H7 (cell line): ENCODE data around the gene FAM43A. TPM values are rescaled to one million over a fixed set of nuclear protein-coding genes. Genes with fewer than 3 reads are reported as not detected.
A peak's percentile ranks its signal among the peaks of the same experiment; 100 is the strongest.

Experiments
- DNase-seq: peaks from one replicate; pipeline ENCODE4 v3.0.0; 2012
- H3K27me3 ChIP-seq: 2 replicates; pipeline ENCODE4 v1.6.0; 2011; ENCODE audit warnings: mild to moderate bottlenecking, low read length; ENCODE audit not compliant: control insufficient read depth, insufficient read depth
- H3K36me3 ChIP-seq: replicated peaks from 2 replicates; pipeline ENCODE4 v1.5.1; 2011; ENCODE audit warnings: low read length; ENCODE audit not compliant: control insufficient read depth, insufficient read depth
- H3K4me3 ChIP-seq: 2 replicates; pipeline ENCODE4 v1.5.1; 2011; ENCODE audit warnings: low read depth, mild to moderate bottlenecking, control low read depth, low read length, moderate library complexity; ENCODE audit not compliant: insufficient read depth
- total RNA-seq: library from RNA; depleted of rRNA; stranded (reverse); fragments of >200 nt; shearing (Covaris generic); gene quantifications from 2 replicates; pipeline ENCODE4 v1.2.3, GENCODE V29; 2014

The FAM43A gene
- total RNA-seq, 1 experiment from 2014 or later: 5.5 TPM

DNA sequence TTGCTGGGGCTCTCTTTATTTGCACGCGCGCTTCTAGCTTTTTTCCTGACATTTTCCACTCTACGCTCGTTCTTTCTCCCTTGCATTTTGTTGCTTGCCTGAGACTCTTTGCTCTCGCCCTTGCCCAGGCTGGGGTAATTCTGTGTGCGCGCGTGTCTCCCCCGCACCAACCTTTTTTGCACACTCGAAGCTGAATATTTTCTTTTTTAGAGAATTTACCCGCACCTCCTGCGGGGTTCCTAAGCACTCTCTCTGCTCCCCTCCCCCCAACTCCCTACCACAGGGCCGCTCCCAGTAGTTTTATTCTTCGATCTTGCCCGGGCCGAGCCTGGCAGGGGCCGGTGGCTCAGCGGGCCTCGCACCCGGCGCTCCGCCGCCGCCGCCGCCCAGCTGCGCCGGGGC lies 732 bp downstream of the FAM43A start:
- Histone ChIP-seq H3K4me3 (peak overlapping the region; percentile 69), H3K36me3 (no peaks in the 10 kb centered on the region), H3K27me3 (peaks cover 33% of the 10 kb centered on the region)
- peak; percentile 77 for DNase-seq

DNA sequence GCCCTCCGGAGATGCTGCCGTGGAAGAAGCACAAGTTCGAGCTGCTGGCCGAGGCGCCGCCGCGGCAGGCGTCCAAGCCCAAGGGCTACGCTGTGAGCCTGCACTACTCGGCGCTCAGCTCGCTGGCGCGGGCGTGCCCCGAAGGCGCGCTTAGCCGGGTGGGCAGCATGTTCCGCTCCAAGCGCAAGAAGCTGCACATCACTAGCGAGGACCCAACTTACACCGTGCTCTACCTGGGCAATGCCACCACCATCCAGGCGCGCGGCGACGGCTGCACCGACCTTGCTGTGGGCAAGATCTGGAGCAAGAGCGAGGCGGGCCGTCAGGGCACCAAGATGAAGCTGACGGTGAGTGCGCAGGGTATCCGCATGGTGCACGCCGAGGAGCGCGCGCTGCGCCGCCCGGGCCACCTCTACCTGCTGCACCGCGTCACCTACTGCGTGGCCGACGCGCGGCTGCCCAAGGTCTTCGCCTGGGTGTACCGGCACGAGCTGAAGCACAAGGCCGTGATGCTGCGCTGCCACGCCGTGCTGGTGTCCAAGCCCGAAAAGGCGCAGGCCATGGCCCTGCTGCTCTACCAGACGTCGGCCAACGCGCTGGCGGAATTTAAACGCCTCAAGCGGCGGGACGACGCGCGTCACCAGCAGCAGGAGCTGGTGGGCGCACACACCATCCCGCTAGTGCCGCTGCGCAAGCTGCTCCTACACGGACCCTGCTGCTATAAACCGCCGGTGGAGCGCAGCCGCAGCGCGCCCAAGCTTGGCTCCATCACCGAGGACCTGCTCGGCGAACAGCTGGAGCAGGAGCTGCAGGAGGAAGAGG lies 1.3 kb downstream of the FAM43A start:
- Histone ChIP-seq H3K4me3 (peak overlapping the region; percentile 69), H3K27me3 (peaks cover 33% of the 10 kb centered on the region), H3K36me3 (no peaks in the 10 kb centered on the region)
- DNase-seq: peak; percentile 82

DNA sequence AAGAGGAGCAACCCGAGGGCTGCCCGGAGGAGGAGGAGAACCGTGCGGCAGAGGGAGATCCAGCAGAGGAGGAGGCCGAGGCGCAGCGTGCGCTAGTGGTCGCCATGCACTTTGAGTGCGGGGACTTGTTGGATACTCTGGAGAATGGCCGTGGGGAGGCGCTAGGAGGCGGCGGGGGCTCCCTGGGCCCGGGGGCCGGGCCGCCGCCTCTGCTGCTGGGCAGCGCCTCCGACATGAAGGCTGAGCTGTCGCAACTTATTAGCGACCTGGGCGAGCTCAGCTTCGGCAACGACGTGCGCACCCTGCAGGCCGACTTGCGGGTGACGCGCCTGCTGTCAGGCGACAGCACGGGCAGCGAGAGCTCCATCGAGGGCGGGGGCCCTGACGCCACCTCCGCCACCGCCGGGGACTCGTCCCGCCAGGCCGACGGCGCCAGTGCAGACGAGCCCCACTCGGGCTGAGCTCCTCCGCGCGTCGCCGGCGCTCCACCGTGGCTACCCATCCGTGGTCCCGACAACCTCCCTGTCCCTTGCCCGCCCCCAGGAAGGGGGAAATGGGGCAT lies 2.0 kb downstream of the FAM43A start:
- Histone ChIP-seq H3K27me3 (peaks cover 33% of the 10 kb centered on the region), H3K36me3 (no peaks in the 10 kb centered on the region), H3K4me3 (peak overlapping the region; percentile 69)
- DNase-seq: peak; percentile 92

DNA sequence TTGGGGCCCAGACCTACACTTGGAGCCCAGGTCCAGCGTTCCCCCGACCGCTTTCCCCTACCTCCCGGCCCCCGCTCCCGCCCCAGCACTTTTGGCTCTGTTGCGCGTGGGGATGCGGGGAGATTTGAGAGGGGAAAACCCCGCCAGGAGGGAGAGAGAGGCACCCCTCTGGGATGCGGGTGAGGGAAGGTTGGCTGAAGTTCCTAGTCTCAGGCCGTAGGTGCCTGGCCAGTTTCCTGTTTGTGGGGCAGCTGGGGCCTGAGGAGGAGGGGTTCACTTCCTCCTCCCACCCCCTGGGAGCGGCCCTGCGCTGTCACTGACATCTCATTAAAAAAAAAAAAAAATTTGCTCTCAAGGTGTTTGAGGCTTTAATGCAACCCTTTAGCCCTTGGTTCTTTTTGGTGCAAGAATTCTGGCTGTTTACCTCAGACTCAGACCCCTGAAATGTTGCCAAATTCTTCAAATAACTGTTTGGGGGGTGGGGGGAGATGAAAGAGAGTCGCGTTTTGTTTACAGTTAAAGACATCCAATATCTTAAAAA lies 2.6 kb downstream of the FAM43A start:
- DNase-seq: peak; percentile 87
- Histone ChIP-seq H3K36me3 (no peaks in the 10 kb centered on the region), H3K27me3 (peaks cover 33% of the 10 kb centered on the region), H3K4me3 (peak overlapping the region; percentile 69)

DNA sequence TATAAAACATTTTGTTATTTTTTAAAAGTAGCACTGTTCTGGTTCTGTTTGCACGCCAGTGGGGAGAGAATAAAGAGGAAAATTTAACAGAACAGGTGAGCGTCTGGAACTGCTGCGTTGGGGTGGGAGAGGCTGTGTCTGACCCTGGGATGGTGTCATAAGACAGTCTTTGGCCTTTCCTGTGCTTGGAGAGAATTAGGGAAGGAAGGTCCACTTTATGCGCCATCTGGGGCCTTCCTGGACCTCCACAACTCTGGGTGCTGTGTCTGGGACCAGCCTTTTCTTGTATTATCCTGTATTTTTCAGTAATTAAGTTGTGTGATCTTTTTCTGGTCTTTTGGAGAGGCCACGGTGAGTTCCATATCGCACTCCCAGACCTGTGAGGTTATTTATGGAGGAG lies 3.3 kb downstream of the FAM43A start:
- Histone ChIP-seq H3K4me3 (no peak overlapping the region), H3K27me3 (peaks cover 33% of the 10 kb centered on the region), H3K36me3 (no peaks in the 10 kb centered on the region)
- no peak for DNase-seq

DNA sequence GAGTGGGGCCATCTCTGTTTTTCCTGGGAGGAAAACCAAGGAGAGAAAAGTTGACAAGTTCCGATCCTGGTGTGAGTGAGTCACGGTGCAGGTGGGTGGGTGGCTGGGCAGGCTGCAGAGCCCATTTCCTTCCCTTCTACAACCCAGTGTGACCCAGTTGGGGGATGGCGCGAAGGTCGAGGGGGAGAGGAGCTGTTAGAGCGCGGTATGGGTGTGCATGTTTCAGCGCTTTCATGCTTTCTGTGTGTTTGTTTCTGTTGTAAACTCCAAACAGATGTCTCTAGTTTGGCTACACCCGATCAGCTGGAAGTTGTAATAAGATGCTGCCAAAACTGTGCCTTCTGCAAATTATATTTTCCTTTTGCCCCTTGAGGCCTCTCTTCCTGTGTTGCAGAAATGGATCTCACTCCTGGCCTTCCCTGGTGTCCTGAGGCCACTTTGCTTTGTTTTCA lies 3.8 kb downstream of the FAM43A start:
- H3K36me3 ChIP-seq: no peaks in the 10 kb centered on the region

DNA sequence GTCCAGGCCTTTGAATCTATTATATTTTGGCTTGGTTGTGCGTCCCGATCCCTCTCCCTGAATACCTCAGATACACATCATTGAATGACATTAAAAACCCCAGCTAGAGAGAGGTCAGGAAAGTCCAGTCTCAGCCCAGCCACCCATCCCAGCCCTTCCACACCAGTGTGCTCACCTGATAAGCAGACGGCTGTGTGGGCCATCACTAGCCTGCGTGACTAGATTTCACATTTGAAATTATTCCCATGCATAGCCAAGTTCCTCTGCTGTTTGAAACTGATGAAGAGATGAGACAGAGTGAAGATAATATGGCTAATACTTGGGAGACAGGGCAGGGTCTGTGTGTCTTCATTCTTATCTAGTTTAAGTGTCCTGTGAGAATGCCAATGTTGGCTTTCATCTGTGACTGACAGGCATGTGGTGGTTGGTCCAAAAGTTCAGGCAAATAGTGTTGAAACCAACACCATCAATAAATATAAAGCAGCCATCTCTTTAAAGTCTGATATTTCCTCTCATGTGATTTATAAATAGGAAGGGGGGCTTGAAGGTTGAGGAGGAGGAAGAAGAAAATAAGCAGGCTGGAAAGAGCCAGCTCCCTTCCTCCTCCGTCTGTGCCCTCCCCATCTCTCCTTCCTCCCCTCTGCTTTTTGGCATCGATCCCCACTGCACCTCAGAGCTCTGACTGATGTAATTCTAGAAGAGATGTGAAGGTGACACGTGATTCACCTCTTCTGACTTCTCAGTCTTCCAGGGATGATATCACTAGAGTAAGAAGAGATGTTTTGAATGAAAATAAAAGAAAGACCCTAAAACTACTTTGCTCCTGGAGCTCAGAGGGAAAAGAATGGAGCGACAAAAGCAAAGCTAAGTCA lies 5.1 kb downstream of the FAM43A start:
- H3K27me3 ChIP-seq: peaks cover 19% of the 10 kb centered on the region
- H3K4me3 ChIP-seq: no peak overlapping the region
- DNase-seq: no peak
- no peaks in the 10 kb centered on the region for H3K36me3 ChIP-seq

More for the DNA sequence above, 3.8 kb downstream of the FAM43A start:
- H3K27me3 ChIP-seq: peaks cover 30% of the 10 kb centered on the region
- no peak overlapping the region for H3K4me3 ChIP-seq
- no peak for DNase-seq

DNA sequence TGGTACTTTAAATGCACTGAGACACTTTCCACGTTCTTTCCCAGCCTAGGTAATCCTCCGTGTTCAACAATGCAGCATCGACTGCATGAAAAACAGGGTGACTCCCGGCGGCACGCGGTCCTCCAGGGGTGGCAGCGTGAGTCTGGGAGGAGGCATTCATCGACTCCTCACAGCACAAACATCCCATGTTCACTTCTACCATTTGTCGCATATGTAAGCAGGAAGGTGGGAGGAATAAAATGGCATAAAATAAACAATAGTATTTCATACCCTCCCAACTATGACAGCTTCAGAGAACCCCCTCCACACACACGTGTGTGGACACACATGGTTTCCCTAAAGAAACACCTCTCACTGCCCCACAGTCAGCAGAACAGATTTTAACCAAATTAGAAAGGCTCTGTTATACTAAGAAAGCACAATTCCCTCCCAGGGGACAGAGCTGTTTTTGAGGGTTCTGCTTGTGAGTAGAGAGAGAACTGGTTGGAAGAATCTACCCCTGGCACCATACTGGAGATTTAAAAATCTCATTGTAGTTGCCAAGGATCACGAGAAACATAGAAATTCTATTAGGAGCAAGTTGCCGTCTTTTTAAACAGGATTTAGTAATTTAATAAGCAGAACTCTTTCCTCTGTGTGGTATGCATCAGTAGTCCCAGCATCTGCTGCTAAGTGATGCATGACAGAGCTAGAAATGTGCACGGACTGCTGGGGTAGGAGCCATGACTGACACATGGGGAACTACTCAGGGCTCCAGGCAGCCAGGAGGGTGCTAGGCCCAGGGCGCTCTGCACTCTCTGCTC lies 6.0 kb downstream of the FAM43A start:
- no peak for DNase-seq
- H3K27me3 ChIP-seq: peaks cover 9% of the 10 kb centered on the region
- no peak overlapping the region for H3K4me3 ChIP-seq
- no peaks in the 10 kb centered on the region for H3K36me3 ChIP-seq

DNA sequence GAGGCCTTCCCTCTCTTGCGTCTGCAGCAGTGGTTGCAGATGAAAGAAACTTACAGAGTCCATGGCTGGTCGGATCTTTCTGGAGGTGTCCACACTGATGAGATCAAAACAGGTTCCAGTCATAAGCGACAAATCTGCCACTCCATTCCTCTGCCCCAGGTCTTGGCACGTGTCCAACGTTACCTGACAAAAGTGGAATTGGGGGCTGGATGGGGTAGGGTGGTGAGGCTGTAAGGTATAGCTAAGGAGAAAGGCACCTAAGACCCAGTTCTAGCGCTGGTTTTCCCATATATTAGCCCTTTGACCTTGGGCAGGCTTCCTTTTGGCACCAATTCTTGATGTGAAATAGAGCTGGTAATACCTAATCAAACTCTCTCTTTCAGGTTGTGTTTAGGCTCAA lies 11.0 kb downstream of the FAM43A start:
- H3K27me3 ChIP-seq: no peaks in the 10 kb centered on the region
- no peaks in the 10 kb centered on the region for H3K36me3 ChIP-seq
- no peak overlapping the region for H3K4me3 ChIP-seq
- DNase-seq: no peak

DNA sequence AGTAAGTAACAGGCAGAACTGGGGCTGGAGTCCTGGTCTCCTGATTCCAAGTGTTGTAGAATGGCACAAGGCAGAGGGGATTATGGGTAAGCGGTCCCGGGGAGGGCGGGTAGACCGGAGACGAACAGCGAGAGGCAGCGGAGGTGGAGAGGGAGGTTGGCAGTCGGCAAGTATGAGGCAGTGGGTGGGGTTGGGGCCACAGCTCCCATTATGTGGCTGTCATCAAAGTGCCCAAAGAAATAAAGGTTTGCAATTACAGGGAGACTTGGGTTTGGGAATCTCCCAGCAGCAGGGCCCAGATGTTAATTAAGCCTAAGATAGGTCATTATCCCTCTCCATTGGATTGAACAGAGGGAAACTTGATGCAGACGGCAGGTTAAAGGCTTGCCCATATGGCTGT lies 16.9 kb downstream of the FAM43A start:
- no peaks in the 10 kb centered on the region for H3K36me3 ChIP-seq
- H3K27me3 ChIP-seq: no peaks in the 10 kb centered on the region
- no peak for DNase-seq
- H3K4me3 ChIP-seq: no peak overlapping the region

DNA sequence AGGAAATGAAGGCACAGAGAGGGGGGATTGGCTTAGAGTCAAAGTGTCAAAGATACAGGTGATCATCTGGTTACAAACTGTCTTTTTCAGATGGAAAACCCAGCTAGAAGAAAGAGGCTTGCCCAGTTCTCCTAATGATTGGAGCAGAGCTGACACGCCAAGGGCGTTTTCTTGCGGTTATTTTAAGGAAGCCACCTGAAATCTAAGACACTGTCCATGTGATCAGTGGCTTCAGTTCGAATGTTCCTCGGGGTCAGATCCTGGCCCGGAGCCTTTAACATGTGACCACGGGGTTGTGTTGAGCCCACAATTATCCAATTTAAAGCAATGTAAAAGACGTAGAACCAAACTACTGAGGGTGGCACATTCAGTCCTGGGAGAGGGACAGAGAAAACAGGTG lies 19.5 kb downstream of the FAM43A start:
- Histone ChIP-seq H3K4me3 (no peak overlapping the region), H3K27me3 (no peaks in the 10 kb centered on the region)

DNA sequence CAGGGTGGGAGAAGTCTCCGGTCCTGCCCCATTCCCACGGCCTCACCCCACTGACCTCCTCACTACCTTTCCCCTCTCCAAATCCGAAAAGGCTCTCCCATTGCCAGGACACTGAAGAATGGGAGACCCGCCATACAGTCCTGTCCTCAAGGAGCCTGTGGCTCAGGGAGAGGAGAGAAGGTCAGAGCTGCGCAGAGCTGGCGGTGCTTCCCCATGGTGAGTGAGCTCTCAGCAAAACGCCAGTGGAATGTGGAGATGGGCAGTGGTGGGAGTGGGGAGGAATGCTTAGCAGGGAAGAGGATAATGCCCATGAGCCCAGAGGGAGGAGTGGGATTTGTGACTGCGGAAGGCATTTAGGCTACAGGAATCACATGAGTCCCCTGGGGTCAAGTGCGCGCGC lies 20.1 kb downstream of the FAM43A start:
- no peaks in the 10 kb centered on the region for H3K36me3 ChIP-seq
- H3K4me3 ChIP-seq: no peak overlapping the region
- DNase-seq: no peak
- no peaks in the 10 kb centered on the region for H3K27me3 ChIP-seq

More for the DNA sequence above, 19.5 kb downstream of the FAM43A start:
- DNase-seq: no peak
- H3K36me3 ChIP-seq: no peaks in the 10 kb centered on the region

DNA sequence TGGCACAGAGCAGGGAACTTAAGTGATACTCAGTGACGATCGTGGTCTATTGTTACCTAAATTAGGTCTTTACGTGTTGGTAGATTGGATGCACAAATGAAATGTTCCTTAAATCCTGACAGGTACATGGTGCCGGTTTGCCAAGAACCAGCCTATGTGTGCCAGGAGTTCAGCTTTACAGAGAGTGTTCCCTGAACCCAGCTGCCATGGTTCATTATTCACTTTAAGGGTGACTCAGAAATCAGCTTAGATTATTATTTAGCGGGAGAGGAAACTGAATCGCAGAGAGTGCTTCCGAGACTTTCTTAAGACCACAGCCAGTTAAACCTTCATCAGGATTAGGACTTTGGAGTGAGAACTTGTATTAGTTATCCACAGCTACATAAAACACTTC lies 21.5 kb downstream of the FAM43A start:
- Histone ChIP-seq H3K36me3 (no peaks in the 10 kb centered on the region), H3K27me3 (no peaks in the 10 kb centered on the region), H3K4me3 (no peak overlapping the region)
- DNase-seq: no peak

DNA sequence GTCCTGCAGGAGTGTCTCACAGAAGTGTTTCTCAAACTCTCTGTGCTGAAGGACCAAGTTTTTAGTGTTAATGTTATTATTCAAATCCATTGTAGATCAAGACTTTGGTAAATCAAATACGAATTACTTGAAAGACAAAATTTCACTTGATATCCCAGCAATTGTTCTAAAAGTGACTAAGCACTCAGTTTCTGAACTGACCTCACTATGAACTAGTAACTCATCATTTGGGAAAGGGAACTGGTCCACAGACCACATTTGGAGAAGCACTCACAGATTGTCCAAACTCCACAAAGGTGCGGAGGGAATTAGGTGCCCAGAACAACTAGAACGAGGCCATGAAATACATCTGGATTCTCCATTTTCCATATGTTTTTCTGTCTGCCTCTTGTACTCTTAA lies 25.6 kb downstream of the FAM43A start:
- no peaks in the 10 kb centered on the region for H3K27me3 ChIP-seq
- H3K4me3 ChIP-seq: no peak overlapping the region
- DNase-seq: no peak
- H3K36me3 ChIP-seq: no peaks in the 10 kb centered on the region
